ENCODE measurements around the gene NUP93.

NUP93 gene

DNA sequence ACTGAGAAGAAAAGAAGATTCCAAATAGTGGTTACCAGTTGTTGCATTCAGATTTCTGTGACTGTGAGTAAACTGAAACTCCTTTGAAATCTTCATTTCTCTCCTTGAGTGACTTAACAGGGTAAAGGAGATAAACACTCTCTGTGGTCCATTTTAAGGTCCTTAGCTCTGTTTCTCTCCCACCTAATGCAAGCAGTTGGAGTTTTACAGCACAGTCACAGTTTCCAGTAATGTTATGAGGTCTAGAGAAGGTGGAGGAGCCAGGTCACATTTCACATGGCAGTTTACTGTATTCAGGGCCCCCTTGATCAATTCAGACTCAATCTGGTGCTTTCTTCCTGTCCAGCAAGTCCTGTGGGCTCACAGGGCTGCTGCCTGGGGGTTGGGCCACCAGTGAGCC, 102.8 kb downstream of the NUP93 start:
- H3K36me3 ChIP-seq (replicated peaks), result peaks cover 39% of the 10 kb centered on the region
- DNase-seq, result no peak
- no peaks in the 10 kb centered on the region for H3K27me3 ChIP-seq (replicated peaks)
- TF ChIP-seq, protein P1, sequence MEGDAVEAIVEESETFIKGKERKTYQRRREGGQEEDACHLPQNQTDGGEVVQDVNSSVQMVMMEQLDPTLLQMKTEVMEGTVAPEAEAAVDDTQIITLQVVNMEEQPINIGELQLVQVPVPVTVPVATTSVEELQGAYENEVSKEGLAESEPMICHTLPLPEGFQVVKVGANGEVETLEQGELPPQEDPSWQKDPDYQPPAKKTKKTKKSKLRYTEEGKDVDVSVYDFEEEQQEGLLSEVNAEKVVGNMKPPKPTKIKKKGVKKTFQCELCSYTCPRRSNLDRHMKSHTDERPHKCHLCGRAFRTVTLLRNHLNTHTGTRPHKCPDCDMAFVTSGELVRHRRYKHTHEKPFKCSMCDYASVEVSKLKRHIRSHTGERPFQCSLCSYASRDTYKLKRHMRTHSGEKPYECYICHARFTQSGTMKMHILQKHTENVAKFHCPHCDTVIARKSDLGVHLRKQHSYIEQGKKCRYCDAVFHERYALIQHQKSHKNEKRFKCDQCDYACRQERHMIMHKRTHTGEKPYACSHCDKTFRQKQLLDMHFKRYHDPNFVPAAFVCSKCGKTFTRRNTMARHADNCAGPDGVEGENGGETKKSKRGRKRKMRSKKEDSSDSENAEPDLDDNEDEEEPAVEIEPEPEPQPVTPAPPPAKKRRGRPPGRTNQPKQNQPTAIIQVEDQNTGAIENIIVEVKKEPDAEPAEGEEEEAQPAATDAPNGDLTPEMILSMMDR (IDR thresholded peaks at IDR 0.05; ENCODE audit: low read depth, low read length, missing control alignments), result no peak
- in situ Hi-C loops (cut with HindIII; ENCODE audit: low pct_ligation_motif_present, low sequenced_read_pairs), result no loop called here
- H3K4me3 ChIP-seq (ENCODE audit: low read depth, low read length), result no peak overlapping the region
- H3K27ac ChIP-seq, result no peak overlapping the region

DNA sequence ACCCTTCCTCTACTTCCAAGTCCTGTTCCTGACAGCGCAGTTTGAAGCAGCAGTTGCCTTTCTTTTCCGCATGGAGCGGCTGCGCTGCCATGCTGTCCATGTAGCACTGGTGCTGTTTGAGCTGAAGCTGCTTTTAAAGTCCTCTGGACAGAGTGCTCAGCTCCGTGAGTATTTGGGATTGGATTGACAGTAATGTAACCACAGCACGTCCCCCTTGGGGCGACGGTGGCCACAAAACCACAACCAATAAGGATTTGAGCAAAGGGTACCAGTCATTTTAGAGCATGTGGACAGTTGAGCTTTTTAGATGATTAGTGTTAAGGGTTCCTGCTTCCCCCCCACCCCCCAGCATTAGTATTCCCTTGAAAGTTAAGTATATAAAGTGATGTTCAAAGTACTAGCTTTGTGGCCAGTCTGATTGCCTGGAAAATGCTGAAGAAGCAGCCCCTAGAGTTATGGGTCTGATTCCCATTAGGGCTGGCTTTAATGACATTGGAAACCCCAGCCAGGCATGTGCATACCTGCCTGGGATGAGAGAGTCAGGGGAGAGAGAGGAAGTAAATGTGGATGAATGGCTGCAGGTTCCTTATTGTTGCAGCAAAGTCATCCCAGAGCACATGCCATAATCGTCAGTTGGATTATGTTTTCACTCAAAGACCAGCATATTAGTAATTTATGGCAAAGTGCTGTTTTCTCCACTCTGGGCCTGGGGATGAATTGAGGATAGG, 103.5 kb downstream of the NUP93 start:
- TF ChIP-seq, protein P1 (IDR thresholded peaks at IDR 0.05; ENCODE audit: low read depth, low read length, missing control alignments), result no peak
- Histone ChIP-seq H3K27ac (no peak overlapping the region), H3K4me3 (ENCODE audit: low read depth, low read length) (no peak overlapping the region), H3K36me3 (replicated peaks) (peaks cover 39% of the 10 kb centered on the region), H3K27me3 (replicated peaks) (no peaks in the 10 kb centered on the region)
- in situ Hi-C loops (cut with HindIII; ENCODE audit: low pct_ligation_motif_present, low sequenced_read_pairs), result no loop called here
- DNase-seq, result no peak

DNA sequence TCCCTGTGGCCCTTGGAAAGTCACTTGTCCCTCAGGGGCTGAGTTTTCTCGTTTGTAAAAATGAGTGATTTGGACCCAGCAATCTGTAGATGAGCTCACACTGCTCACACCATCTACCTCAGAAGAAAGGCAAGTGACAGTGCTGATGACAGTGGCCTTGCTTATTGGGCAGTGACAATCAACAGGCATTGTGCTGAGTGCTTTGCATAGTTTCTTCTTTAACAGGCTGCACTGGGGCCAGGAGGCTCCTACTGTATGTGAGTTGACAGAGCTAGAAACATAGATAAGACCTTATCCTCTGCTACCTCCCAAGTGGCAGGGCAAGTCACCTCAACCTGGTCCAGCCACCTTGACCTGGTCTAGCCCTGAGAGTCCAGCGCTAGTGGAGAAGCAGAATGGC, 105.4 kb downstream of the NUP93 start:
- DNase-seq, result no peak
- Histone ChIP-seq H3K36me3 (replicated peaks) (peaks cover 42% of the 10 kb centered on the region), H3K4me3 (ENCODE audit: low read depth, low read length) (no peak overlapping the region), H3K27ac (no peak overlapping the region), H3K27me3 (replicated peaks) (no peaks in the 10 kb centered on the region)
- in situ Hi-C loops (cut with HindIII; ENCODE audit: low pct_ligation_motif_present, low sequenced_read_pairs), result no loop called here
- TF ChIP-seq, protein P1 (IDR thresholded peaks at IDR 0.05; ENCODE audit: low read depth, low read length, missing control alignments), result no peak

- no peaks in the 10 kb centered on the region for H3K27me3 ChIP-seq (replicated peaks)
- in situ Hi-C loops (cut with HindIII; ENCODE audit: low pct_ligation_motif_present, low sequenced_read_pairs), result no loop called here
- TF ChIP-seq, protein P1 (IDR thresholded peaks at IDR 0.05; ENCODE audit: low read depth, low read length, missing control alignments), result no peak
- no peak overlapping the region for H3K4me3 ChIP-seq (ENCODE audit: low read depth, low read length)
- peaks cover 42% of the 10 kb centered on the region for H3K36me3 ChIP-seq (replicated peaks)
- no peak for DNase-seq
- H3K27ac ChIP-seq, result no peak overlapping the region
Measured at GRCh38 chr16:56836410-56837230, 106.7 kb downstream of the NUP93 start.

- no peak for DNase-seq
- no peak overlapping the region for H3K4me3 ChIP-seq (ENCODE audit: low read depth, low read length)
- H3K27ac ChIP-seq, result no peak overlapping the region
- in situ Hi-C loops (cut with HindIII; ENCODE audit: low pct_ligation_motif_present, low sequenced_read_pairs), result no loop called here
- H3K36me3 ChIP-seq (replicated peaks), result peaks cover 38% of the 10 kb centered on the region
- TF ChIP-seq, protein P1 (IDR thresholded peaks at IDR 0.05; ENCODE audit: low read depth, low read length, missing control alignments), result no peak
- H3K27me3 ChIP-seq (replicated peaks), result no peaks in the 10 kb centered on the region
Measured at GRCh38 chr16:56838622-56839337, 108.9 kb downstream of the NUP93 start.

All from brain microvascular endothelial cell (primary cell).